Ishikawa (cell line): ENCODE data around the gene PTCD1.

Experiments used
- CEBPB ChIP-seq: IDR thresholded peaks from 2 replicates; pipeline ENCODE4 v1.6.1; 2012
- CREB1 ChIP-seq: IDR thresholded peaks from 2 replicates; pipeline ENCODE4 v1.6.1; 2012; ENCODE audit warnings: low read depth
- EGR1 ChIP-seq: IDR thresholded peaks from 2 replicates; pipeline ENCODE4 v1.6.1; 2012
- EP300 ChIP-seq: IDR thresholded peaks from 2 replicates; pipeline ENCODE4 v1.6.1; 2012; ENCODE audit warnings: borderline replicate concordance
- FOXM1 ChIP-seq: IDR thresholded peaks from 2 replicates; pipeline ENCODE4 v1.6.1; 2012; ENCODE audit warnings: low read depth, borderline replicate concordance
- MAX ChIP-seq: IDR thresholded peaks from 2 replicates; pipeline ENCODE4 v1.6.1; 2012
- NFIC ChIP-seq: IDR thresholded peaks from 2 replicates; pipeline ENCODE4 v1.6.1; 2012
- RAD21 ChIP-seq: IDR thresholded peaks from 2 replicates; pipeline ENCODE4 v1.6.1; 2012; ENCODE audit warnings: low read depth
- REST ChIP-seq: IDR thresholded peaks from 2 replicates; pipeline ENCODE4 v1.6.1; 2012; ENCODE audit warnings: low read depth, mild to moderate bottlenecking
- TAF1 ChIP-seq: IDR thresholded peaks from 2 replicates; pipeline ENCODE4 v1.6.1; 2012; ENCODE audit warnings: low read depth, mild to moderate bottlenecking
- TCF12 ChIP-seq: IDR thresholded peaks from 2 replicates; pipeline ENCODE4 v1.6.1; 2012; ENCODE audit warnings: low read depth
- TEAD4 ChIP-seq: IDR thresholded peaks from 2 replicates; pipeline ENCODE4 v1.6.1; 2012
- USF1 ChIP-seq: IDR thresholded peaks from 2 replicates; pipeline ENCODE4 v1.6.1; 2012
- YY1 ChIP-seq: IDR thresholded peaks from 2 replicates; pipeline ENCODE4 v1.6.1; 2012; ENCODE audit warnings: low read depth
- ZBTB7A ChIP-seq: IDR thresholded peaks from 2 replicates; pipeline ENCODE4 v1.6.1; 2012; ENCODE audit warnings: low read depth

The PTCD1 gene

GRCh38 chr7:99456288-99456687 lies 17.7 kb upstream of the PTCD1 start:
- TF ChIP-seq NFIC = no peak
- TF ChIP-seq MAX = no peak
- no peak for TF ChIP-seq TEAD4
- no peak for TF ChIP-seq CREB1
- no peak for TF ChIP-seq REST
- TF ChIP-seq TCF12 = no peak
- TF ChIP-seq YY1 = no peak
- no peak for TF ChIP-seq ZBTB7A
- TF ChIP-seq EGR1 = no peak
- no peak for TF ChIP-seq EP300
- TF ChIP-seq FOXM1 = no peak
- no peak for TF ChIP-seq RAD21

- TF ChIP-seq YY1 (no peak), RAD21 (no peak), USF1 (no peak), TAF1 (no peak), CREB1 (no peak)
Measured at GRCh38 chr7:99455874-99456273, 17.3 kb upstream of the PTCD1 start.

- 0 out of 2 replicates have a peak, but pooled peaks have one; percentile 18 for TF ChIP-seq ZBTB7A
- peak; percentile 70 for TF ChIP-seq NFIC
- TF ChIP-seq TAF1 = no peak
- no peak for TF ChIP-seq REST
- no peak for TF ChIP-seq TEAD4
- TF ChIP-seq TCF12 = peak; percentile 30; the same call in 1 of the 2 replicates
- TF ChIP-seq MAX = peak; percentile 41; the same call in 1 of the 2 replicates
Measured at GRCh38 chr7:99453105-99453504, 14.5 kb upstream of the PTCD1 start.

- TF ChIP-seq MAX = no peak
- no peak for TF ChIP-seq CREB1
- no peak for TF ChIP-seq NFIC
- TF ChIP-seq USF1 = no peak
- TF ChIP-seq REST = no peak
- no peak for TF ChIP-seq TAF1
- TF ChIP-seq TCF12 = no peak
- no peak for TF ChIP-seq CEBPB
- TF ChIP-seq EGR1 = no peak
- TF ChIP-seq YY1 = no peak
- no peak for TF ChIP-seq FOXM1
- TF ChIP-seq EP300 = no peak
- TF ChIP-seq ZBTB7A = no peak
- no peak for TF ChIP-seq TEAD4
- TF ChIP-seq RAD21 = no peak
Measured at GRCh38 chr7:99452541-99452940, 13.9 kb upstream of the PTCD1 start.

GRCh38 chr7:99451936-99452335 lies 13.3 kb upstream of the PTCD1 start:
- no peak for TF ChIP-seq ZBTB7A
- TF ChIP-seq CREB1 = no peak
- no peak for TF ChIP-seq TEAD4
- no peak for TF ChIP-seq FOXM1
- no peak for TF ChIP-seq REST
- no peak for TF ChIP-seq TCF12
- no peak for TF ChIP-seq TAF1
- TF ChIP-seq CEBPB = no peak
- TF ChIP-seq NFIC = no peak
- TF ChIP-seq EGR1 = no peak
- TF ChIP-seq USF1 = no peak
- TF ChIP-seq MAX = no peak
- TF ChIP-seq YY1 = no peak
- no peak for TF ChIP-seq RAD21
- no peak for TF ChIP-seq EP300
